GM12878 (cell line): ENCODE results near the gene ATP6V1G2. TPM values are rescaled to one million over a fixed set of nuclear protein-coding genes. Genes with fewer than 3 reads are reported as not detected.

Experiments used
- CBFB ChIP-seq: IDR thresholded peaks from 2 replicates; pipeline ENCODE4 v1.6.1; 2016; ENCODE audit warnings: antibody characterized with exemption, low read depth
- CBX5 ChIP-seq: sonication (generic); IDR thresholded peaks from 2 replicates; pipeline ENCODE4 v1.6.1; 2016; ENCODE audit warnings: low read depth, moderate library complexity, mild to moderate bottlenecking, inconsistent platforms
- CHD2 ChIP-seq: IDR thresholded peaks from 2 replicates; pipeline ENCODE4 v1.6.1; 2011; ENCODE audit warnings: low read depth, low read length, improper control_type of control experiment, borderline replicate concordance
- E4F1 ChIP-seq: fragments of 450-650 bp; IDR thresholded peaks from 2 replicates; pipeline ENCODE4 v1.6.1; 2018; ENCODE audit warnings: borderline replicate concordance, mild to moderate bottlenecking; ENCODE audit not compliant: partially characterized antibody
- ELK1 ChIP-seq: IDR thresholded peaks from 2 replicates; pipeline ENCODE4 v1.6.1; 2012; ENCODE audit warnings: low read depth, low read length, improper control_type of control experiment
- EP300 ChIP-seq, 2 experiments: fragments of 150-350 bp in 1 of 2; IDR thresholded peaks; 2 replicates each; pipeline ENCODE4 v1.6.1; 2011 to 2012; ENCODE audit warnings: low read depth in 2 of 2, low read length in 2 of 2, borderline replicate concordance in 1 of 2, improper control_type of control experiment in 1 of 2, inconsistent platforms in 1 of 2; ENCODE audit not compliant: control insufficient read depth in 1 of 2
- GATAD2B ChIP-seq: fragments of 450-650 bp; conservative IDR thresholded peaks from 2 replicates; pipeline ENCODE4 v1.6.1; 2017; ENCODE audit warnings: low read depth, mild to moderate bottlenecking, moderate library complexity
- HCFC1 ChIP-seq: fragments of 150-350 bp; IDR thresholded peaks from 2 replicates; pipeline ENCODE4 v1.6.1; 2014; ENCODE audit warnings: low read length
- HDGF ChIP-seq: fragments of 450-650 bp; IDR thresholded peaks from 2 replicates; pipeline ENCODE4 v1.6.1; 2016; ENCODE audit warnings: antibody characterized with exemption
- IKZF1 ChIP-seq: fragments of 450-650 bp; conservative IDR thresholded peaks from 2 replicates; pipeline ENCODE4 v1.6.1; 2017; ENCODE audit warnings: antibody characterized with exemption, mild to moderate bottlenecking
- IKZF2 ChIP-seq, 2 experiments: fragments of 450-650 bp; IDR thresholded peaks; 2 replicates each; pipeline ENCODE4 v1.6.1; 2017; ENCODE audit warnings: mild to moderate bottlenecking in 2 of 2, moderate library complexity in 2 of 2
- LARP7 ChIP-seq: fragments of 450-650 bp; IDR thresholded peaks from 2 replicates; pipeline ENCODE4 v1.6.1; 2017; ENCODE audit warnings: mild to moderate bottlenecking
- MXI1 ChIP-seq: fragments of 150-350 bp; IDR thresholded peaks from 2 replicates; pipeline ENCODE4 v1.6.1; 2011; ENCODE audit warnings: low read depth, mild to moderate bottlenecking, inconsistent platforms, low read length, improper control_type of control experiment
- MYB ChIP-seq: fragments of 150-350 bp; IDR thresholded peaks from 2 replicates; pipeline ENCODE4 v1.6.1; 2014; ENCODE audit warnings: mild to moderate bottlenecking, low read depth, low read length, borderline replicate concordance
- NFYB ChIP-seq: IDR thresholded peaks from 2 replicates; pipeline ENCODE4 v1.6.1; 2011; ENCODE audit warnings: low read depth, mild to moderate bottlenecking, low read length, improper control_type of control experiment, moderate library complexity; ENCODE audit not compliant: insufficient read depth
- PBX3 ChIP-seq: IDR thresholded peaks from 2 replicates; pipeline ENCODE4 v1.6.1; 2011; ENCODE audit warnings: mild to moderate bottlenecking, low read depth, low read length, moderate library complexity; ENCODE audit not compliant: insufficient replicate concordance
- POLR2AphosphoS5 ChIP-seq: IDR thresholded peaks from 2 replicates; pipeline ENCODE4 v1.6.1; 2011; ENCODE audit warnings: mild to moderate bottlenecking, low read length, inconsistent platforms
- RAD51 ChIP-seq: fragments of 450-650 bp; IDR thresholded peaks from 2 replicates; pipeline ENCODE4 v1.6.1; 2016; ENCODE audit warnings: moderate library complexity, mild to moderate bottlenecking, inconsistent platforms
- RB1 ChIP-seq: fragments of 450-650 bp; formaldehyde crosslinking; IDR thresholded peaks from 2 replicates; pipeline ENCODE4 v1.6.1; 2017; ENCODE audit warnings: mild to moderate bottlenecking, borderline replicate concordance
- SIX5 ChIP-seq: IDR thresholded peaks from 2 replicates; pipeline ENCODE4 v1.6.1; 2011; ENCODE audit warnings: mild to moderate bottlenecking, low read depth, low read length, moderate library complexity; ENCODE audit not compliant: severe bottlenecking
- SMAD5 ChIP-seq: IDR thresholded peaks from 2 replicates; pipeline ENCODE4 v1.6.1; 2016; ENCODE audit warnings: antibody characterized with exemption, low read depth
- SRF ChIP-seq, 2 experiments: IDR thresholded peaks; 2 replicates each; pipeline ENCODE4 v1.6.1; 2011; ENCODE audit warnings: low read depth in 2 of 2, low read length in 2 of 2, mild to moderate bottlenecking in 1 of 2, moderate library complexity in 1 of 2
- STAT3 ChIP-seq: IDR thresholded peaks from 2 replicates; pipeline ENCODE4 v1.6.1; 2011; ENCODE audit warnings: low read depth, low read length, improper control_type of control experiment
- SUZ12 ChIP-seq: fragments of 200-600 bp; sonication (generic); IDR thresholded peaks from one replicate; pipeline ENCODE4 v1.6.1; 2018; ENCODE audit warnings: antibody characterized with exemption, mild to moderate bottlenecking; ENCODE audit not compliant: unreplicated experiment
- ZNF24 ChIP-seq: fragments of 450-650 bp; IDR thresholded peaks from 2 replicates; pipeline ENCODE4 v1.6.1; 2017; ENCODE audit warnings: antibody characterized with exemption, mild to moderate bottlenecking
- ZZZ3 ChIP-seq: IDR thresholded peaks from 2 replicates; pipeline ENCODE4 v1.6.1; 2011; ENCODE audit warnings: low read depth; ENCODE audit not compliant: control insufficient read depth, insufficient read length
- polyA plus RNA-seq, 11 experiments: library from polyadenylated mRNA; depleted of rRNA in 4 of 11; unstranded in 6 of 11; stranded (reverse) in 5 of 11; fragments of >200 nt; fragmentation: Nextera tagmentation in 4 of 11; fragmentation: Illumina TruSeq in 1 of 11; extraction: Ambion mirVana in 4 of 11; extraction: Trizol in 1 of 11; gene quantifications; 1 replicate in 1 of 11; 2 replicates in 10 of 11; pipeline versions ENCODE4 v1.2.1 to v1.2.3, GENCODE V29; 2011 to 2016; ENCODE audit warnings: inconsistent platforms in 2 of 11, missing spikeins in 2 of 11, low read depth in 1 of 11
- total RNA-seq, 4 experiments: library from RNA; depleted of rRNA in 3 of 4; stranded (reverse); fragments of >200 nt in 3 of 4; fragmentation: Illumina TruSeq in 1 of 4; extraction: Trizol in 1 of 4; gene quantifications; 2 replicates each; pipeline versions ENCODE4 v1.2.1 to v1.2.3, GENCODE V29; 2013 to 2021

ATP6V1G2 gene
- total and polyA plus RNA-seq, 10 of the 15 experiments (the other 5 are each of a cell fraction or from before 2014, with no cell fraction given): 0.45 to 8.9 (median 2.8) TPM

DNA sequence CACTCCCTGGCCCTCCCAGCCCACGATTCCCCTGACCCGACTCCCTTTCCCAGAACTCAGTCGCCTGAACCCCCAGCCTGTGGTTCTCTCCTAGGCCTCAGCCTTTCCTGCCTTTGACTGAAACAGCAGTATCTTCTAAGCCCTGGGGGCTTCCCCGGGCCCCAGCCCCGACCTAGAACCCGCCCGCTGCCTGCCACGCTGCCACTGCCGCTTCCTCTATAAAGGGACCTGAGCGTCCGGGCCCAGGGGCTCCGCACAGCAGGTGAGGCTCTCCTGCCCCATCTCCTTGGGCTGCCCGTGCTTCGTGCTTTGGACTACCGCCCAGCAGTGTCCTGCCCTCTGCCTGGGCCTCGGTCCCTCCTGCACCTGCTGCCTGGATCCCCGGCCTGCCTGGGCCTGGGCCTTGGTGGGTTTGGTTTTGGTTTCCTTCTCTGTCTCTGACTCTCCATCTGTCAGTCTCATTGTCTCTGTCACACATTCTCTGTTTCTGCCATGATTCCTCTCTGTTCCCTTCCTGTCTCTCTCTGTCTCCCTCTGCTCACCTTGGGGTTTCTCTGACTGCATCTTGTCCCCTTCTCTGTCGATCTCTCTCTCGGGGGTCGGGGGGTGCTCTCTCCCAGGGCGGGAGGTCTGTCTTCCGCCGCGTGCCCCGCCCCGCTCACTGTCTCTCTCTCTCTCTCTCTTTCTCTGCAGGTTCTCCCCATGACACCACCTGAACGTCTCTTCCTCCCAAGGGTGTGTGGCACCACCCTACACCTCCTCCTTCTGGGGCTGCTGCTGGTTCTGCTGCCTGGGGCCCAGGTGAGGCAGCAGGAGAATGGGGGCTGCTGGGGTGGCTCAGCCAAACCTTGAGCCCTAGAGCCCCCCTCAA is 25.9 kb upstream of the ATP6V1G2 start, which contains the start of gene LTA (continued):
- TF ChIP-seq ELK1 (no peak), ZZZ3 (no peak), IKZF2 (IDR thresholded peaks at IDR 0.05) (peak in 1 of 2 experiments; percentile 71), GATAD2B (peak; percentile 67; the same call in 1 of the 2 replicates), IKZF1 (peak; percentile 77), HCFC1 (0 out of 2 replicates have a peak, but pooled peaks have one; percentile 16), LARP7 (peak; percentile 59; the same call in 1 of the 2 replicates), POLR2AphosphoS5 (peak; percentile 82), PBX3 (peak; percentile 63), SRF (IDR thresholded peaks at IDR 0.05; ENCODE audit: low read depth in 2 of 2, low read length in 2 of 2) (no peak), NFYB (no peak), MYB (no peak), E4F1 (no peak), HDGF (peak; percentile 82), CHD2 (0 out of 2 replicates have a peak, but pooled peaks have one; percentile 18), CBX5 (no peak), CBFB (peak; percentile 71), SUZ12 (no peak), SIX5 (no peak), RAD51 (no peak), EP300 (IDR thresholded peaks at IDR 0.05; ENCODE audit: borderline replicate concordance in 1 of 2, control insufficient read depth in 1 of 2, low read depth in 2 of 2, low read length in 2 of 2) (0 out of 4 replicates have a peak, but pooled peaks of 1 of the 2 experiments have one; percentile 8), RB1 (no peak), SMAD5 (peak; percentile 37; the same call in 1 of the 2 replicates), MXI1 (peak; percentile 64; the same call in 1 of the 2 replicates), ZNF24 (no peak), STAT3 (no peak)
